GM18517 (cell line): Measurements from ENCODE around the gene AFAP1.

ENCODE experiments used
- ATAC-seq: cut with Tn5 transposase; IDR thresholded peaks from one replicate; pipeline ENCODE4 v1.9.1; 2021; ENCODE audit warnings: mild to moderate bottlenecking, moderate library complexity; ENCODE audit not compliant: unreplicated experiment

The AFAP1 gene

DNA sequence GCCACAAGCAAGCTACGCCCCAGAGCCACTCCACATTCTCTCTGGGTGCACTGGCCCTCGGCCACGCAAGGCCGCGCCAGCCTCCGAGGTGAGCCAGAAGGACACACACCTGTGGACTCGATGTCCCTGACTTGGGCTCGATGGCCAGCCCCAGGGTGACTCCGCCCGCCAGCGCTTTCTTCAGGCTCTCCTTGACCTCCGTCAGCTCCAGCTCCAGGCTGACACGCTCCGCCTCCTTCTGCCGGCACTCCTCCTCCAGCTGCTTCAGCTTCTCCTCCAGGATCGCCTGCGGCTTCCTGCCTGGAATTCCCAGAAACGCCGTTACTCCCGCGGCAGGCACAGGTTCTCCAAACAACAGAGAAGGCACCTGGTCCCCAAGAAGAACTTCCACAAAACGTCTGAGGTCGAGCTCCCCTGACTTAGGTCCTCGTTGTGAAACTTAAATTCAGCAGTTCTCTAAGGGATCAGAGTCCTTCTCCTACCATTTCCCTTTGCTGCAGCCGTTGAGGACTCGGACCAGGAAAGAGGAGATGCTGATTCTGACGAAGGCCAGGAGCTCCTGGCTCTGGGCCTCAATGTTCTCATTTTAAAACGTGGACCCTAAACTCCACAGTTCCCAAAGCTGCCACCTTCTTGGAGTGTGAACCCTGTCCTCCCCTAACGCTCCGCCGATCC is 166.8 kb downstream of the AFAP1 start:
- ATAC-seq = no peak

DNA sequence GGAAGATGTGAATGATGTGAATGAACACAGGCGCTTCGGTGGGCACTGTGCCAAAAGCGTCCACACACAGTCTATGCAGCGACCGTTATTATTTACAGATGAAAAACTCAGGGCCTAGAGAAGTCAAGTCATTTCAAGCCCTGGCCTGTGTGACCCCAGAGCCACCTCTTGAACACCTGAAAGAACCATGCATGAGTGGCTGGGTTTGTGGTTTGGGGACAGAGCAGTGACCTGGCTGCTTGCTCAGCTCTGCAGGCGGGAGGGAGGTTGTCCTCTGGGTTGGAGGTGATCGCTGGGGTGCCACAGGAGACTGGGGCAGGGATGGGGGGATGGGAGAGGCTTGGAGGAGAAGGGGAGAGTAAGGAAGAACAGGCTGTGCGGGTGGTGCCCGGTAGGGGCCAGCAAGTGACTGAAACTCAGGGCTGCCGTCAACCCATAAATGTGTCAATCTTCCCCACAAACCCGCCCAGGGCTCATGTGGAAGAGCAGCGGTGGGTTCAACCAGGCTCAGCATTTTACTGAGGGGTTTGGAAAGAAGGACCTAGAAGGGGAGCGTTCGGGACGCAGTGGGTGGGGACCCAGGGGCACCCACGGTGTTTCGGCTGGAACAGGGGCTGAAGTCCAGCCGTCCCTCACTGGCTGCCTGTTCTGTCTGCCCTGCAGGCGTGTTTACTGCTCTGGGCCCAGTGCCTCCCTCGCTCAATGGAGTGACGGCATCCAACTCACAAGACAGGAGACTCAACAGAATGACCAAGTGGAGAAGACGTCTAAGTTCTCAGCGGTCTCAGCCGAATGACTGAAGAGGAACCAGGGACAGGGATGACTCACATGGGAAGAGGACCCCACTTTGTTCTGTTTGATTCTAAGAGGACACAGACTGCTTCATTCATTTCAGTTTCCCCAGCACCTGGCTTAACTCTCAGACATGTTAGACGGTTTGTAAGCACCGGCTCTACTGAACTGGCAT is 167.8 kb downstream of the AFAP1 start:
- ATAC-seq = peak; percentile 76

DNA sequence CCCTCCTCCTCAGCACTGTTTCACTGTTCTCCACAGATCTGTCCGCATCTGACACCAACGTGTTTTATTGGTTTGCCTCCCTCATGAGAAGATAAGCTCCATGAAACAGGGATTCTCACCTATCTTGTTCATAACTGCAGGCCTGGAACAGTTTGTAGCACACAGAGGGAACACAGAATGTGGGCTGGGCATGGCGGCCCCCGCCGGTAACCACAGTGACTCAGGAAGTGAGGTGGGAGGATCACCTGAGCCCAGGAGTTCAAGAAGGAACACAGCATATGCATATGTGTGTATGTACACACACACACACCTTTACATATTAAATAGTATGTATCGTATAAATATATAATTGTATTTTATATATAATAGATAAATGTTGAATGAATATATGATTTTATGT is 168.6 kb downstream of the AFAP1 start:
- no peak for ATAC-seq

DNA sequence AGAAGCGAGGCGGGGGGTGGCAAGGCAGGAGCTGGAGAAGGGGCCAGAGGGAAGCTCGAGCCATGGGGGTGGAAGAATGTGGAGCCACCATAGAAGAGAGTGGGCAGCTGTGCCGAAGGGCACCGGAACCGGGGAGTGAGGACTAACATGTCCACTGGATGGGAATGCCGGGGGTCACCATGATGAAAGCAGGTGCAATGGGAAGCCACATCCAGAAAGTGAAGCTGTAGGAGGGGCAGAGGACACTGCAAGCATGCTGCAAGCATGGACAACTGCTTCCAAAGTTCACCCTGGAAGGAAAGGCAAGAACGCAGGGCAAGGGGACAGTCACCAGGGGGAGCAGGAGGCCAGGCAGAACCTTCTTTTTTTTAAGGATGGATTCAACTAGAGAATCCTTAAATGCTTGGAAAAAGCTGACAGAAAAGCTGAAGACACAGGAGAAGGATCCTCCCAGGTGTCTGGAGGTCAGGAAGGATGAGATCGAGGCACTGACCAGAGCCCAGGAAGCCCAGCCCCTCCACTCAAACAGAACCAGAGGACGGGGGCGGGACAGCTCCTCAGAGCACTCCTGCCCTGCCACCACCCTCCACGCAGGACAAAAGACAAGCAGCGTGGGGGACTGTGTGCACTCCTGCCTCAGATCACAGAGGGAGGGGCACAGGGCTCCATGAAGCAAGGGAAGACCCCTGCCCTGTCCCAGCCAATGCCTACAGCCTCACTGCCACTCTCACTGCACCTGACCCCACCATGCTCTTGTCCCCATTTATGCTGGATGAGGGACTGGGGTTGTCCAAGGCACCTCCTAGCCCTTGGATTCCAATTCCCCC is 169.2 kb downstream of the AFAP1 start:
- ATAC-seq = no peak

DNA sequence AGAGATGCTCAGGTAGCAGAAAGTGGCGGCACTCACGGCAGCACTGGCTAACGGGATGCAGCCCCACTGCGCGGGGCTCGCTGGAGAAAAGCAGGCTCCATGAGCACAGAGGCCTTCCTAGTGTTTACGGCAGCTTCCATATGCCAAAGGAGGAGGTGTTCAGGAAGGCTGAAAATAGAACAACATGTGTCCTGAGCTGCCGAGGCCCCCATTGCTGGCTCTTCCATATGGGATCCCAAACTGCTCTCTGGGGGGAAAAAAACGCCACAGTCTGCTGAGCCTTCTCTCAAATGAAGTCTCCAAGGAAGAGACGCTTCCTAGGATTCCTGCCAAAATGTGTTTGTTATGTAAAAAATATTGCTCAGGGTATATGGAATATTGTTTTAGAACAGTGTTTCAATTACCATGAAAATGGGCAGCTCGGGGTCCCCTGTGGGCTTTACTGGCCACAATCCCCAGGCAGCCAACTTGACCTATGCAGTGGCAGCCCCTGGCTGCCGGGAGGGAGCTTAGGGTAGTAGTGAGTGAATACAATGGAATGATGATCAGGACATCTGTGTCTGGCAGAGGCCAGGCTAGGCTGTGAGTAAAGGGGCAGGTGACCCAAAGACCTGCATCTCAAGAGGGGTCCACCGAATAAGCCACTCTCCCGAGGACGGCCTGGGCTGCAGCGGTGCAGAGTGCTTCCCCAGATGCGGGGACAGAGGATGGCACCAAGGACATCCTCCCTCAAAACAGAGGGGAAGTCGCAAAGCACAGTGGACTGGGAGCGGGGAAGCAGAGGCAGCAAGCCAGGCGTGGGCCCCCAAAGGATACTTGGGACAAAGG is 170.1 kb downstream of the AFAP1 start:
- no peak for ATAC-seq

DNA sequence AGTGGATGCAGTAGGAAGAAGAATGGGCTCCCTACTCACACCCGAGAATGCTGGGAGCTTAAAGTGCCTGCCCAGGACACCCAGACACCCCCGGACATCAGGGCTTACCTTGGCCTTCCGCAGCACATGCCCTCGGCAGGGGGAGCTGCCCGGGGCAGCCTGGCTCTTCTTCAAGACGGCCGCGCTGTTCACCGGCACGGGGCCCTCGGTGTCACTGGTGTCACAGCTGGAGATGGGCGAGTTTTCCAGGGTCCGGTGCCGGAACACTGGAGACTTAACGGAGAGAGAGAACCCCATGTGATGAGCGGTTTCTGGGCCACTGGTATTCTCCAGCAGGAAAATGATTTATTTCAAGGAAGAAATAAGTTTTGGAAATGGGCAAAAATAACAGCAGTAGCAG is 170.9 kb downstream of the AFAP1 start:
- no peak for ATAC-seq

DNA sequence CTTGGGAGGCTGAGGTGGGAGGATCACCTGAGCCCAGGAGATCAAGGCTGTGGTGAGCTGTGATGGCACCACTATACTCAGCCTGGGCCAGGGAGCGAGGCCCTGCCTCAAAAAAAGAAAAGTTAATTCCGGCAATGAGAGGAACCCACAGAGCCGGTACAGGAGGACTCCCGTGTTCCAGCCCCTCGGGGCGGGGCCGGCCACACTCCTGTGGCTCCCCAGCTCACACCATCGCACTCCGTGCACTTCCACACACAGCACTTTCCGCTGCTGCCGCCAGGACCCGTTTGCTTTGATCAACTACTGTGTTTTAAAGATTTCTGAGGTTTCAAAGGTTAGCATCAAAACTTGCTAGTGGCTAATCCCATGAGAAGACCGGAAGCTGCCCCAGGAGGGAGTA is 171.7 kb downstream of the AFAP1 start:
- ATAC-seq = no peak

DNA sequence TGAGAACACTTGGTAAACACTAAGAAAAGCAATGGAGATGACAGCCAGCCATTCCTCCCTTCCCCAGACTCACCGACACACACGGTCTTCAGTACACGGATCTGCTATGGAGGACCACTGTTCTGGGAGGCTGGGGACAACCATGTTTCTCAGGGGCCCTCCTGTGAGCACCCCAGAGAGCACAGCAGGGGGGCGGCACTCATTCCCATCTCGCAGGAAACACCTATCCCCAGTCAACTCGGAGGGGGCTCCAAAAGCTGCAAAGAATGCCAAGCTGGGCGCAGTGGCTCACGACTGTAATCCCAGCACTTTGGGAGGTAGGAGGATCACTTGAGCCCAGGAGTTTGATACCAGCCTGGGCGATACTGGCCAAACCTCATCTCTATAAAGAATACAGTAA is 172.1 kb downstream of the AFAP1 start:
- no peak for ATAC-seq

DNA sequence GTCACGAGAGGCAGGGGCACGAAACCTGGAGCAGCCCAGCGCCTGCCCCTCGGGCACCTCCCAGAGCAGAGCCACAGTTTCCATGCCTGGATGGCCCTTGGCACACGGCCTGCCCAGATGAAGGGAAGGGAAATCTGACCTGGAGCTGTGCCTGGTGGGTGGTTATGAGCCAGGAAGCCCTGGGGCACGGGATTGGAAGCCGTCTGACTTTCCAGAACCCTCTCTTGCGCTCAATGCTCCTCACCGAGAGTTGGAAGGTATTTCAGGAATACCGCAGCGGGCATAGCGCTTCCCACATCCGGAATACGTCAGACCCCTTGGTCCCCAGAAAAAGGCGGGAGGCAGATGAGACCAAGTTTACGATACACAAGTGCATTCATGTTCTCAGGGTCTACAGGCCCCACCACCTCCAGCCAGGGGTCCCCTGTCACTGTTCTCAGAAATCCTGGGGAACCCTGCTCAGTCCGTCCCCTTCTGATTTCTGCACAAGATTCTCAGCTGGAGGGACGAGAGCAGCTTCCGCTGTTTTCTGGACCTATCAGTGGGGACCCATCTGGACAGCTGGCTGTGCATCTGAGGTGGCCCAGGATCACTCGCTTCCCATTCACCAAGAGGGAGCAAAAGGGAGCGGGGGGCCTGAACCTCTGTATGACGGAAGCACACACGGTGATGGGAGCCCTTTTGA is 172.9 kb downstream of the AFAP1 start:
- ATAC-seq = no peak

DNA sequence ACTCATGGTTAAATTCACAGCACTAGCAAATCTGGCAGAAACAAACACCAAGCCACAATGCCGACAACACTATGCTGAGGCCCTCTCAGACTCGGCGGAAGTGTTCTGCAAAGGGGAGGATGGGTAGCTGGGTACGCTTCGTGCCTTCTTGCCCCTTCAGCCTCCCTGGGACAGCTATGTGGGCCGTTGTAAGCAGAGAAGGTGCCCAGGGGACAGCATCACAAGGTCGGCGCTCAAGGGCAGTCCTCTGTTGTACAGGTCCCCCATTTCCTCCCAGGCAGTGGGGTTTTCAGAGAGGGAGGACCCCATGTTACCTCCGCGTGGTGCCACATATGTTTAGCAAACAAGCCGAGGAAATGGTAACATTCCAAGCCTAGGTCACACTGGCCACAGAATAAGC is 173.6 kb downstream of the AFAP1 start:
- ATAC-seq = no peak

DNA sequence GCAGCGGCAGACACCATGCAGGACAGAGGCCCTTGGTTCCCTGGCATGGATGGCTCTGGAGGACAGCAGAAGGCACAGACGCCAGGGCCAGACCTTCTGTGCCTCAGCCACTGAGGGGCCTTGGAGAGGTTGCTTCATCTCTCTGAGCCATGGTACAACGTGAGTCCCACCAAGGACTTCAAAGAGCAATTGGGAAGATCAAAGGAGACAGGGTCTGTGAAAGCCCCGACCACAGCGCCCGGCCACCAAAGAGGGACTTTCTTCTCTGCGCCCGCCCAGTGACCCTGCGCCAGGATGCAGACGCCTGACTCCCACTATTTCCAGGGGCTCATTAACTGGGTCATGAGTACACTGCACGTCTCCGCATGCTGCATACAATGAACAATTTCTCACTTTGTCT is 174.0 kb downstream of the AFAP1 start:
- no peak for ATAC-seq

DNA sequence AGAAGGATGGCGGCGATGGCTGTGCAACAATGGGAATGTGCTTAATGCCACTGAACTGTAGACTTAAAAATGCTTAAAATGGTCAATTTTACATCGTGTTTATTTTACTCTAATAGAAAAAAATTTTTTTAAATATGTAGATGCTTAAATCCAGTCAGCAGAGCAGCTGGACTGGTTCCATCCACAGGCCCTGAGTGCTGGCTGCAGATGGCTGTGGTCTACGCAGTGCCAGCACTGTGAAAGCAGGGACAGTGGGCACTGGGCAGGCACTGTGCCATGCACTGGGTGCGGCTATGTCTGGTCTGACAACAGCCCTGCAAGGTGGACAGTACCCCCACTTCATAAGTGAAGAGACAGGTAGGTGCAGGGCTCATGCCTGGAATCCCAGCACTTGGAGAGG is 175.2 kb downstream of the AFAP1 start:
- no peak for ATAC-seq

DNA sequence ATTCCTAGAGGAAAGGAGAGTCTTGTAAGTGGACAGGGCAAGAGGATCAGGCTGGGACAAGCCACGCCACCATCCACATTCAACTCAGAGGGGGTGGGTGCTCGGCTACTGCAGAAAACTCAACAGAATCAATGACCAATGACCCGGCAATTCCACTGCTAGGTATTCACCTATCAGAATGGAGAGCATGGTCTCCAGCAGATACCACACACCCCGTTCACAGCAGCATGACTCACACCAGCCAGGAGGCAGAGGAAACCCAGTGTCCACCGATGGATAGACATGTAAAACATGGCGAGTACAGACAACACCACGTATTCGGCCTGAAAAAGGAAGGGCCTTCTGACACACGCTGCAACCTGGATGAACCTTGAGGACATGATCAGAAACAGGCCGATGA is 175.9 kb downstream of the AFAP1 start:
- ATAC-seq = no peak

DNA sequence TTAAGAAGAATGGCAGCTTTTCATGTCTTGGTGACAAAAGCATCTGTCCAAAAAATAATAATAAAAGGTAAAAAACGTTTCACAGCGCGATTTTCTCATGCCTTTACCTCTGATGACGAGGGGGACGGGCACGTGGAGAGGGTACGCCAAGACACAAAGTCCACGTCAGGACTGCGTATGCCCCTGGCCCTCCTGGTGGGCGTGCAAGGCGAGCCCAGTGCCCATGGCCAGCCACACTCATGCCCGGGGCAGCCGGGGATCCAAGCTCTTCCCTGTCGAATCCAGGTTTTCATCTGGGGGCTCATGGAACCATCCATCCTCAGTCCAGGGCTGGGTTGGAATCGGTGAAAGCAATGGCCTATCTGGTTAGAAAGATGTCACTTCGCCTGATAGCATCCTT is 176.6 kb downstream of the AFAP1 start:
- ATAC-seq = no peak

DNA sequence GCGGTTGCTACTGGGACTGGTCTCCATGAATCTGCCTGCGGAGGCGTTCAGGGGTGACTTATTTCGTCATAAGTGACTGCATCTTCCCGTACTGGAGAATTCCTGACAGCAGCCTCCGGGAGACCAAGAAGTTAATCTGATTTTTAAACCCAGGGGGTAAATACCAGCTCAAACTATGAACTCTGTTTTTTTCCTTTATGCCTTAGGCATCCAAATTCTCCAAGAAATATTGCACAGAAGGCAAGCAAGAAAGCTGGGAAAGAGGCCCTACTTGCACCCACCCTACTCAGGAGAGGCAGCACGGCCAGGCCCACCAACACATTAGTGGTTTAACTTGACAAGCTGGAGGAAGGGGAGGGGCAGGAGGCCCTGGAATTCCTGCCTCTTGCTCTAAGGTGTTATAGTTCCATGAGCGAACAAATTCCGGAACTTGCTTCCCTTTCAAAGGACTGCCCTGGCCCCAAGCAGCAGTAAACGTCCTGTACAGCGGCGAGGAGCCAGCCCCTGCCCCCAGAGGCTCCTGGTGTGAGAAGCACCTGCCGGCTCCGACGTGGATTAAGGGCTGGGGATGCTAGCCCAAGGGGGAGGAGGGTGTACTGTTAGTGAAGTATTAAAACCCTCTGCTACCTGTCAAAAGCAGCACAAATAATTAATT is 177.2 kb downstream of the AFAP1 start:
- no peak for ATAC-seq

DNA sequence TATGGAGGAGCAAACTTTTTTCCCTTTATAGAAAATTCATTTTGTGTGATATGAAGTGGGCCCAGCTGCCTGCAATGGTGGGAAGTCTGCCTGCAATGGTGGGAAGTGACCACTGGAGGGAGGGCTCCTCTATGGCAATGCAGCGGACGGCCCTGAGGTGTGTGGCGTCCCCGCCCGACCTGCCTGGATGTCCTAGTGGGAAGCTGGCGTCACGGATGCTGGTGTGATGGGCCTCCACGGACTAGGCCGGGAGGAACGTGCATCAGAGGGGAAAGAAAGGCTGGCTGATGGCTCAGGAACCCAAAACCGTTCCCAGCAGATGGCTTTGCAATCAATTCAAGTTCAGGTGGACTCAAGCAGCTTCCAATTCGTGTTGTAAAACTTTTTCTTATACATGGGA is 177.9 kb downstream of the AFAP1 start:
- ATAC-seq = no peak

DNA sequence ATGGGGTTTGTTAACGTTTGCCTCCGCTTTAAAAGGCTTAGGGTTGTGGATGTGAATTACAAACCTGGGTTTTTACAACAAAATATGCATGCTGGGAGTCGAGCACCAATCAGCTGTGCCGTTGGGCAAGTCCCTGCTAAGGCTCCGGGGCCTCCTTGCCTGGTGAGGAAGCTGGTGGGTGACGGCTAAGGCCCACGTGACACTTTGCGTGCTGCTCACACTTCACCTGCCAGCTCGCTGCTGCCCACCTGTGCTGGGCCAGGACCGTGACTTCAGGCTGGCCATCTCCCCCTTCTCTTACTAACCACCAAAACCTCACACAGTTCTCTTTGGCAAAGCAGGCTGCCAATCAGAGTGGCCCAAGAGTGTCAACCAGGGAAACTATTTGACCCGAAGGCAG is 178.3 kb downstream of the AFAP1 start:
- no peak for ATAC-seq

DNA sequence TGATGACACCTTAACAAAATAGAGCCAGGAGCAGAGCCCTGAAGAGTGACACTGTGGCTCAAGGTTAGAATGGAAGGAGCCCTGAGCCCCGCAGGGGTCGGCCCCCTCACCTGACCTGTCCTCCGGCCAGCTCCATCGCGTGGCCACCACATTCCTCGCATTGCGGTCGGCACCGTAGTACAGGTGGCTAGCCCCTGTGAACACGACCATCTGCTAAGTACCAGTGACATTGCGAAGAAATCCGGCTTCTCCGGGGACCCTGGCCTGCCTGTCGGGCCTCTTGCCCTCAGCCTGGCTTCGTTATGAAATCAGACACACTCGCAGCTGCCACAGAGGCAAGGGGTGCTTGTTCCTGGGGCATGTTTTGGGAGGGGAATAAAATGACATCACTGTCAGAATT is 179.0 kb downstream of the AFAP1 start:
- ATAC-seq = no peak

DNA sequence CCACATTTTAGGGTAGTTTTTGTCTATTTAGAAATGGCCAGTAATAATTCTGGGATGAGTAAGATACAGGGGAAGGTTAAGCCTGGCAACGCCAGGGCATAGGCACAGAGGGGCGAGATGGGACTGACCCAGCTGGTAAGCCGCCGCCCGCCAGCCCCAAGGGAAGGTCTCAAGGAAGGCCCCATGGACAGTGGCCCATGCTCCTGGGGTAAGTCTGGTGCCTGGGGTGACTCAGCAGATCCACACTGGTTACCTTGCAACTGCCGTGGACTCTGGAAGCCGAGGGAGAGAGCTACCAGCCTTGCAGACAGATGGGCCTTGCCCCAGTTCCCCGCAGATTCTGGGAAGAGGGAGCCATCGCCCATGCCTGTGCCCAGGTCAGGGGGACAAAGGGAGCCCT is 179.4 kb downstream of the AFAP1 start:
- no peak for ATAC-seq

DNA sequence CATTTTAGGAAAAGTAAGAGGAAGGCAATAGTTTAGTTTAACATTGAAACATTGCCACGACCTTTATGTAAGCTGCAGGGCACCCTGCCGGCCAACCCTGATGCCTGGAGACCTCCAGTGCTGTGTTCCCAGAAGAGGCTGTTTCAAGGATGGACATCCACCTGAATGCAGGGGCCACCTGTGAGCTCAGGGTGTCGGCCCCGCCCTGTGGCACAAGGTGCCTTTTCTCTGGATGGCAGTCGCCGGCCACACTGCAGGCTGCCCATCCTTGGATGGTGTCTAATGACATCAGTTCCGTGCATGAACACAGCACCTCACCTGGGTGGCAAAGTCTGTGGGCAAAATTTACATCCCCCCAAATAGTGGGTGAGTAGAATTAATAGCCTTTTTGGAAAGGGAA is 180.0 kb downstream of the AFAP1 start:
- no peak for ATAC-seq
